Subcutaneous adipose tissue (tissue), 4 donors: Measurements from ENCODE around the gene RCL1. TPM values are rescaled to one million over a fixed set of nuclear protein-coding genes. Genes with fewer than 3 reads are reported as not detected.

Experiments
- CTCF ChIP-seq: fragments of 450-650 bp; IDR thresholded peaks from one replicate; pipeline ENCODE4 v1.5.1; 2016; ENCODE audit warnings: low read depth, mild to moderate bottlenecking, control low read depth, antibody characterized with exemption, moderate library complexity
- total RNA-seq, 4 donors: library from RNA; depleted of rRNA; stranded (reverse); fragments of >200 nt; gene quantifications; one replicate each; pipeline ENCODE4 v1.1.0, GENCODE V29; 2016

RCL1 gene
- total RNA-seq, 4 donors from 2014 or later, result 64.4 to 166 (median 102) TPM

- no peak for TF ChIP-seq CTCF
These were observed 17.8 kb downstream of the RCL1 start for GRCh38 chr9:4810565-4810964.

- TF ChIP-seq CTCF, result no peak
These were observed 19.1 kb downstream of the RCL1 start for GRCh38 chr9:4811824-4812223.

- no peak for TF ChIP-seq CTCF
These were observed 20.1 kb downstream of the RCL1 start for GRCh38 chr9:4812858-4813257.

- TF ChIP-seq CTCF, result no peak
These were observed 22.2 kb downstream of the RCL1 start for GRCh38 chr9:4814913-4815312.

GRCh38 chr9:4815381-4815956 lies 22.7 kb downstream of the RCL1 start:
- no peak for TF ChIP-seq CTCF

- no peak for TF ChIP-seq CTCF
These were observed 27.4 kb downstream of the RCL1 start for GRCh38 chr9:4820168-4820567.

GRCh38 chr9:4821133-4821532 lies 28.4 kb downstream of the RCL1 start:
- no peak for TF ChIP-seq CTCF
